HG03066 (cell line): ENCODE data around the gene ALG2.
"Not testable (repeated sequence)": the region's sequence is repeated elsewhere in the genome, so short reads cannot be mapped to it uniquely, and the experiment has no call there.

Experiments used
- ATAC-seq: cut with Tn5 transposase; IDR thresholded peaks from one replicate; pipeline ENCODE4 v1.9.1; 2021; ENCODE audit warnings: low read depth; ENCODE audit not compliant: unreplicated experiment

Gene ALG2

DNA sequence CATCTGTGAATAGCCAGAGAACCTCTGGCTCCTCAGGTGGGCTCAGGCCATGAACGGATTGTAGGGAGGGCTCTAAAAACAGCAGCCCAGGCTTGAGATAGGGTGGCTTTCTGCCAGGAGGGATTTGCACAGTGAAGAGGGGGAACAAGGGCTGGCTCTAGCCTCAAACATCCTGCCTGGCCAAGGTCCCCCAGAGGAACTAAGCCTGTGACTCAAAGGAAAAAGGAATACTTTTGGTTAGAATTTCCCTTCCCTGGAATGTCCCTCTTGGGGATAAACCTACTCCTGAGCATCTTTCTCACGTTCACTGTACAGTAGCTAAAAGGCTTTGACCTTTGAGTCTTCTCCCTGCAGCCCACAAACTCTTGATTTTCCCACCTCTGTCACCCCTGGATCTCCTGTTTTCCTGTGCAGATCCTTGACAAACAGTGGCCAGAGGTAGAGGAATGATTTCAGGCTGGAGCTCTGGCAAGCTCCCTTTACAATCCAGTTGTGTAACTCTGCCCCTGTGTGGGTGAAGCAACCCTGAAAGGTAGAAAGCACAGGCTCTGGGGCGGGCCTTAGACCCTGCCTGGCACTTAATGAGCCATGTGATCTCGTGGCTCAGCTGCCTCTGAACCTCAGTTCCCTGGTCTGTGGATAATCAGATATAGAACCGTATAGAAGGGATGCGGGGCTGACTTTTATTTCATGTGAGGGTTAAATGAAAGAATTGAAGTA lies 17.8 kb upstream of the ALG2 start:
- ATAC-seq = no peak

DNA sequence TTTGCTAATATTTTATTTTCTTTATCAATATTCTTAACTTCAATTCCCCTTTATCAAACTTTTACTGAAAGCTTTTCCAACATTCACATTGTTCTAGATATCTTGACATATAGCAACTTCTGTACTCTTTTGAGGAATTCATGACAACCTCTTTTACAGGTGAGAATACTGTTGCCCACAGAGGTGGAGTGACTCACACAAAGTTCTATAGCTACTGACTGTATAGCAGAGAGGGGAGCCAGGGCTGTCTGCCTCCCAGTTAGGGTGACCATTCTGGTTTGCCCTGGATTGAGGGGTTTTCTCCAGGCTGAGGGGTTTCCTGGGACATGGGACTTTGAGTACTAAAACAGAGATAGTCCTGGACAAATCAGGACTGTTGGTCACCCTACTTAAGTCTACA lies 16.6 kb upstream of the ALG2 start:
- ATAC-seq = no peak

DNA sequence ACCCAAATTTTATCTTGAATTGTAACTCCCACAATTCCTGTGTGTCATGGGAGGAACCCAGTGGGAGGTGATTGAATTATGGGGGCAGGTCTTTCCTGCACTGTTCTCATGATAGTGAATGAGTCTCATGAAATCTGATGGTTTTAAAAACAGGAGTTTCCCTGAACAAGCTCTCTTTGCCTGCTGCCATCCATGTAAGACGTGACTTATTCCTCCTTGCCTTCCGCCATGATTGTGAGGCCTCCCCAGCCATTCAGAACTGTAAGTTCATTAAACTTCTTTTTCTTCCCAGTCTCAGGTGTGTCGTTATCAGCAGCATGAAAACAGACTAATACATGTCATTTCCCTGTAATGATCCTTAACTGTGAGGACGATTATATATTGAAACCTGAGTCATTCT lies 16.1 kb upstream of the ALG2 start:
- ATAC-seq = not testable (repeated sequence)

DNA sequence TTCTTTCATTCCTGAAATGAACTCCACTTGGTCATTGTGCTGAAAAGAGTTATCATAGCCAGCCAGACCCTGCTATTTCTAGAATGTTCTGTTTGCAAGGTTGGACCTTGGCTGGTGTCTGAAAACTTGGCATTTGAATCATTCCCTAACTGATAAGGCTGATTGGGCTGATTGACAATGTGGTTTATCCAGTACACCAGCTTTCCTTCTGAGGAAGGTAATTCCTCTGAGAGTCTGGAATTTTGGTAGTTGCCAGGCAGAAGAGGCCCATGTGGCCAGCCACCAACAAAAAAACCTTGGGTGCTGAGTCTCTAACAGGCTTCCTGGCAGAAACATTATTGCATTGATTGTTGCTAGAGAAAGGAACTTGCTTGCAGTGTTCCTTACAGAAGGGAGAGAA lies 15.6 kb upstream of the ALG2 start:
- ATAC-seq = no peak

DNA sequence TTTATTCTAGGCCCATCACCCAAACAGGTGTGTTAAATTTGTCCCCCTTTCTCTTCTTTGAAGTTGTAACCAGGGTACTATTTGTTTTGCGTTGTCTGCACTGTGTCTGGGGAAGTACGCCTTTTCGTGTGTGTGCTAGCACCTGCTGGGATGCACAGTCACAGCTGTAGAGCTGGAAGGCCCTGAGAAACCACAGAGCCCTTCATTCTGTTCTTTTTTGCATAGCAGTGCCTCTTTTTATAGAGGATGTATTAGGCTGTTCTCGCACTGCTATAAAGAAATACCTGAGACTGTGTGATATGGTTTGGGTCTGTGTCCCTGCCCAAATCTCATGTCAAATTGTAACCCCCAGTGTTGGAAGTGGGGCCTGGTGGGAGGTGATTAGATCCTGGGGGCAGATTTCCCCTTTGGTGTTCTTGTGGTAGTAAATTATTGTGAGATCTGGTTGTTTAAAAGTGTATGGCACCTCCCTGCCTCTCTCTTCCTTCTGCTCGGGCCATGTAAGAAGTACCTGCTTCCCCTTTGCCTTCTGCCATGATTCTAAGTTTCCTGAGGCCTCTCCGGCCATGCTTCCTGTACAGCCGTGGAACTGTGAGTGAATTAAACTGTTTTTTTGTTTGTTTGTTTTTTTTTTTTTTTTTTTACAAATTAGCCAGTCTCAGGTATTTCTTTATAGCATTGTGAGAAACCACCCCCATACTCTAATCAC lies 14.3 kb upstream of the ALG2 start:
- peak; percentile 95 for ATAC-seq

DNA sequence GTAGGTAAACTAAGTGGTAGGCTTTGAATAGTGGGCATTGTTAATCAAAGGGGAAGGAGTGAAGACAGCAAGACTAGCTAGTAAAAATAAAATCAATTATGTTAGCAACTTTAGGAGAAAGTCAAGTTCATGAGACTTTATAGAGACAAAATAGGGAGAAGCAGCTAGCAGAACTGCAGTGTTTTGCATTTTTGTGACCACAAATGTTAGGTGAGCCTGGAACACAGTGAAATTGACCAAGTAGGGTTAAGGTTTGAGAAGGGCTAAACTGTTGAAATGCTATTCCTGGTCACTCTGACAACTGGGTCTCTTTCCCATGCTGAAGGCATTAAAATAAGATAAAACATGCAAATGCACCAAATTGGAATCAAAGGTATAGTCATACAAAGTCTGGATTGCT lies 13.3 kb upstream of the ALG2 start:
- ATAC-seq = no peak

DNA sequence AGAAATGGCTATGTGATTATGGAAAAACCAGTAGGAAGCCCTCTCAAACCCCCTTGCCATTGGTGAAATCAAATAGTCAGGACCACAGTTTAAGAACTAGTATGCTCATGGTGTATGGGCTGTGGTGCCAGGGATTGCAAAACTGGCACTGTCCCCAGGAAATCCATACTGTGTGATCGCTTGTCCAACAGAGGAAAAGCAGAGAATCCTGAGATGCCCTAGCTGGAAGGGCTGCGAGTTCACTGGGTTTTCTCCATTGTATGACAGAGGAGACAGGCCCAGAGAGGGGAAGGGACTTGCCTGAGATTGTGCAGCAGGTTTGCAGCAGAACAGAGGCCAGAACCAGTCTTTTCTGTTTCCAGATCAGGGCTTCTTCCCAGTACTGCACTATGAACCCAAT lies 12.9 kb upstream of the ALG2 start:
- no peak for ATAC-seq

DNA sequence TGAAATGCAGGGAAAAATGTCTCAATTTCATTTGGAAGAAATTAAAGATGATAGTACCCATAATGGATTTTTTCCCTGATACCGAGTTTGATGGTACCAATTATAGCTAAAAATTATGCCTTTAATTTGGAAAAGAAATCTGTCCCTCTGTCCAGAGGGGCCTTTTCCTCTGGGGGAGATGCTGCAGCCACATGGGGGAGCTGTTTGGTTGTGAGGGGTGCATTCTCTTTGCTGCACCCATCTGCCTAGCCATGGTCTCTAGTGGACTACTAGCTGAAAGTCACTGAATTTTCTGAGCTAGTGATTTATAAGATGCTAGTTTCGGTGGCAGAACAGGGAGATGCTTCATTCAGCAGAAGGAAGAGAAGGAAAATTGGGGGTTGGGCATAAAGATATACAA lies 10.0 kb upstream of the ALG2 start:
- ATAC-seq = no peak

DNA sequence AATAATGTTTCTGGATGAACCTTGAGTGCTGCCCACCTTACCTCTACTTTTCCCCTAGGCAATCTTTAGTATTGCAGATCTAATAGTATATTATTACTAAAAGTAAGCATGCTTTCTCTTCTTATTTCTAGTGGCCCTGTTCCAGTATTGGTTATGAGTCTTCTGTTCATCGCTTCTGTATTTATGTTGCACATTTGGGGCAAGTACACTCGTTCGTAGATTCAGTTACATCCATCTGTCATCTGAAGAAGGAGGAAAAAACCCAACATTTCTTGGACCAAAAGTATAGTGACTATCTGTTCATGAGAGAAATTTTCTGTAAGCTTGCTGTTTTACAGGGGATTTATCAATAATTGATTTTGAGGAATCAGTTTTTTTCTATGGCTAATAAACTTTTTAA lies 8.5 kb upstream of the ALG2 start:
- ATAC-seq = no peak

DNA sequence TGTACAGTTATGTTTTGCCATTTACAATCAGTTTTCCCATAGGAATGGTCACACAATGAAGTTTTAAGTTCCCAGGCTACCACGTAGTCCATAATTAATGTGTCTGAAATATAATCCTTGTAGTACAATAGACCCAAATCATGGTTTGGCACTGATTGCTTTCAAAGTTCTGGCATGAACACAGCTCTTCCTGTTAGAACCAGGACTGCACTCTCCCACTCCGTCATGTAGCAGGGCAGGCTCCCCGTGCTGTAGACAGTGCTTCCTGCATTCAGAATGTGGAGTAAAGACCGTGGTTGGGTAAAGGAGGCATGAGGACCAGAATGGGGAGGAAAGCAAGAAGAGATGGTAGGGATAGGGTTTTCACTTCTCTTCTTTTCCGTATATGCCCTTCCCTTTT lies 4.3 kb upstream of the ALG2 start:
- ATAC-seq = no peak

DNA sequence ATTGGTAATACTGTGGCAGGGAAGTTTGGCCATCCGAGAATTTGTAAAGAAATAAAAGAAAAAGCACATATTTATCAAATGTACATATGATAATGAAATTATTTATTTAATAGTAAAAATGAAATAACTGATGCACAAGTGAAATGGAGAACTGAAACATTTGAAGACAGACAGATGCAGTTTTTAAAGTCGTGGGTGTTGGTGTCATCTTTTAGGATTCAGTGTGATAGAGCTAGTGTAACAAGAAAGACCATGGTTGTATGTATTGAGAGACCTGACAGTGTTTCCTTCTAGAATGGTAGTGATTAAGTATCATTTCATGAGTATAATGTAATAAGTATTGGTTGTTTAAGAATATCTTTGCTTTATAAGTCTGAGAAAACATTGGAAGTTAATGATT lies 2.7 kb upstream of the ALG2 start:
- no peak for ATAC-seq

DNA sequence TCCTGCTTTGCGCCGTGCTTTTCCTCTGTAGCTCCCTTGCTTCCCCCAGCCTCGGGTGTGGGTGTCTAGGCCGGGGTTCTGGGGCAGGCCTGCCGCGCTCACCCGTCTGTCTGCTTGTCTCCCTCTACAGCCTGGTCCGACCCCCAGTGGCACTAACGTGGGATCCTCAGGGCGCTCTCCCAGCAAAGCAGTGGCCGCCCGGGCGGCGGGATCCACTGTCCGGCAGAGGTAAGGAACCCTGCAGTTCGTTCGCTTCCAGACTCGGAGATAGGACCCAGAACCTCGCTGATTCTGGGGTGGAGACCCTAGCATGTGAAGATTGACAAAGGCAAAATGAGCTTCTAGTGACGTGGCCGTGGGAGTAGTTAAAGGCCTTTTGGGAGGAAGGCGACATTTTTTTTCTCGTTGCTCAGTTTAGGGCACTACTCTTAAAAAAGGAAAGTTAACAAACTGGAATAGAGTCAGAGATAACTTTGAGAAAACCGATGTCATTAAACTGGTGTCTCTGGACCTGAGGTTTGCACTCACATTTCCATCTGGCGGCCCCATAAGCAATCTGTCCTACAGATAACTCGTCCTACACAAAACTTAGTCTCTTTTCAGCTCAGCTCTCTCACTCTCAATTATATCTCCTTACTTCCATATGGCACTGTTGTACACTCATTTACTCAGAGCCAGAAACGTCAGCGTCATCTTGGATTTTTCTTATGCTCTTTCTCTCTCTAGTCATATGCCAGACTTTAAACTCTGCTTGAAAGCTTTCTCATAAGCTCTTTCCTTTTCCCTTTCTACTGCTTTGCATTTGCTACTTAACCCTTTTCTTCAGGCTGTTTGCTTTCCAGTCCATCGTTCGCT lies 901 bp upstream of the ALG2 start:
- peak; percentile 24 for ATAC-seq

DNA sequence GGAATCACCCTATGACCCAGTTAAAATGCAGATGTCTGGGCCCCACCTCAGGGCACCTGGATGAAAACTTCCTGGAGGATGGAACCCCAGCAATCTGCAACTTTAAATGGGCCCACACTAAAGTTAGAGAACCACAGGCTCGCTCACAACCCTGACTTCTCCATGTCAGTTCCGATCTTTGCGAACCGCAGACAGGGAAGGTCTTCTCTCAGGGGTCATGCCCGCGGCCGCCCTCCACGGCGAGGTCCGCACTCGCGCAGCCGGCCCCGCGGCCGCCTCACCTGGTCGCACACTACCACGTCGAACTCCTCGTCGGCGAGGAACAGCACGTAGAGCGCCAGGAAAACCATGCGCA lies 499 bp downstream of the ALG2 start:
- no peak for ATAC-seq

DNA sequence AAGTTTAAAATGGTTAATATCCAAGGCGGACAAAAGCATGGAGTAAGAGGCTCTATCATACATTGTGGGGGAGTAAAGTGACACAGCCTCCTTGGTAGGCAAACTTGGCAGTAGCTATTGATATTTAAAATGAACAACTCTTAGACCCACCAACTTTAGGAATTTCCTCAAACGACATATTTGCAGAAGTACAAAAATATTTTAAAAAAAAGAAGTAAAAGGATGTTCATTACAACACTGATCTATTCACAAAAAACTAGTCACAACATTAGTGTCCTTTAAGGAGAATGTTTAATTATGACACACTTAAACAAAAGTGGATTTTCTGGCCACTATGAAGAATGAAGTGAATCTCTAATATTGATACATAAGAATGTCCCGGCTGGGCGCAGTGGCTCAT lies 1.7 kb downstream of the ALG2 start:
- no peak for ATAC-seq

DNA sequence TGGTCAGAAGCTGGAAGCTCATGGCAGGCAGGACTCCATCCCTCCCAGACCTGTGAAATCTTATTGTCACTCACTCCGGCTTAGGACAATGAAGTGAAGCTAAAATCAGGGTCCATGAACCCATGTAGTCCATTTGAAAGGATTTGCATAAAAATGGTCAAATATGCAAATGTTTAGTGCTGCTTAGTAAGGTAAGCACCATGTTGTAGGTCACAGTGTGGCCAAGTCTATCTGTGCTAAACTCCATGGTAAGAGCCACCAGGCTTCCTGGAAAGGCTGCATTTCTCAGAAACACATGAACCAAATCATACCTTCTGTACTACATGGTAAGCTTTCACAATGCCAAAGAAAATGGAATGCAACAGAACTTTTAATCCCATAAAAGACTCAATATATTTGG lies 5.7 kb downstream of the ALG2 start:
- no peak for ATAC-seq

DNA sequence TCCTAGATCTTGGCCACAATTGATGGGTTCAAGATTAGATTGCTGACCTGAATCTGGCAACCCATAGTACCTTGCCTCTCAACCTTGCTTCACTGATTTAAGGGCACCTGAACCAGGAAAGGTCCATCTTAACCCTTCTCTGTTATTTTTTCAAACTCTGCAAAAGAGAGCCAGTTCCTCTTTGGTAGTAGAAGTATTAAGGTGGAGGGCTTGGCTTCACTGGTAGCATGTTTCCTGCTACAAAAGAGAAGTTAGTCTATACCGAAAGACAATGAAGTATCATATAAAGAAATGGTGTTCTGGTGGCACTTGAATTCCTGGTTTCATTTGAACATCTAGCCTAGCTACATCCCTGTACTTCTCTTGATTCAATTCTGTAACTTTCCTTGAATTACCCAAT lies 8.5 kb downstream of the ALG2 start:
- no peak for ATAC-seq

DNA sequence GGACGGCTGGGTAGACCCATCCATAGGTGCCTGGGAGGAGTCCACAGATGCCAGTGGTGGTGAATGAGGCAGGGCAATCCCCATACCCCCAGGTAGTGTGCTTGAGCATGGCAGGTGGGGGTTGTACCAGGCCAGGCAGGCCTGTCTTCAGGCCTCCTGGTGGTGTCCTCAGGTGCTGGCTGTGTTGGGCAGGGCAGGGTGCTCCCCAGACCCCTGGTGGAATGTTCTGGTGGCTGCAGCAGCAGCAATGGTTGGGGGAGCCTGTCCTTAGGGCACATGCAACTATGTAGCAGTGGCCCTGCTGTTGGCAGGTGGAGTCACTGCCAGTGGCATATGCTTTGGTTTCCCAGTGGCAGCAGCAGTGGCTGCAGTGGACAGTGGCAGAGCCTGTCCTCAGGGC lies 10.0 kb downstream of the ALG2 start:
- no peak for ATAC-seq

DNA sequence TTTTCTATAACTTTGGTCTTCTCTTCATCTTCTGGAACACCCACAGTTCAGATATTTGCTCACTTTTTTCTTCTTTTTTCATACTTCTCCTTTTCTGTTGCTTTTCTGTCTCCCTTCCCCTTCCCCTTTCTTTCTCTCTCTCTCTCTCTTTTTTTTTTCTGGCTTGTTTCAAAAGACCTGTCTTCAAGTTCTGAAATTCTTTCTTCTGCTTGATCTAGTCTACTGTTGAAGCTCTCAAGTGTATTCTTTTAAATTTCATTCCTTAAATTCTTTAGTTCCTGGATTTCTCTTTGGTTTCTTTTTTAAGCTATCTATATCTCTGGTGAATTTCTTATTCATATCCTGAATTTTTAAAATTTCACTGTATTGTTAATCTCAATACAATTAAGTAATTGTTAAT lies 11.2 kb downstream of the ALG2 start:
- ATAC-seq = no peak

DNA sequence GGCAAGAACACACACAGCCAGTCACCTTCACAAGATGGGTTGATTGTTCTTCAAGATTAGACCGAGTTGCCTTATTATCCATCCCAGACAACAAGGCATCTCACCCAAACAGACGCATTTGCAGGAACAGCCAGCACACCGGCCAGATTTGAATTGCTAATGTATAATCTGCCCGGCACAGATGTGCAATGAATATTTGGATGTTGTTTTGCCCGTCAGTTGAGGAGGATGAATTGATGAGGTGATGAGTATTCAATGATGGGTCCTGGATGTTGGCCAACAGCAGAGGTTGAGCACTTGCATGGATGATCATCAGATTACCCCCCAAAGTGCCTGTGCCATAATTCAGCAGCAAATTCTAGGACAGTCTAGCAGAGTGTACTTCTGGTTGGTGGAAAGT lies 20.1 kb downstream of the ALG2 start:
- ATAC-seq = no peak

DNA sequence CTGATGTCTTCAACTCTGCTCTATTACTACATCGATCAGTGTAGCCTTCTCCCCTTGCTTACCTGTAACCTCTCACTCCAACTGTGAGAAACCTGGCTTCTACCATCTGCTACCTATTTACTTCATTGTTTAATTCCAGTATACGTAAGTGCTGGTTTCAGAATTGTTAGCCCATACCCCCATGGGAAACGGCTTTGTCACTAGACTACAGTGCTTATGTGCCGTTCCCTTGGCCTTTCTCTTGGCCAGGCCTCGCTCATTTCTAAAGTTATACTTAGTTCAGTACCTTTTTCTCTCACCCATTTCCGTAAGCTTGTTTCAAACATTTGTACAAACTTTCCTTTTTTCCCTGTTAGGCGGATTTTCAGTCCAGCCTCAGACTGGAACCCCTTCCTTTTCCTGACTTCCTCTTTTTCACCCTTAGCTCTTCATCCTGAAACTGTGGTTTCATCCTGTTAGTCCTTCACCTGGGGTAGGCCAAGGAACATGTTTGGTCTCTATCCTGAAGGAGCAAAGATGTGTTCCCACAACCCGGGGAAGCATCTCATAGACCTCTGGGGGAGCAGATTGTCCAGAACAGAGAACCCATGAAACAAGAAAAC lies 21.7 kb downstream of the ALG2 start:
- no peak for ATAC-seq

DNA sequence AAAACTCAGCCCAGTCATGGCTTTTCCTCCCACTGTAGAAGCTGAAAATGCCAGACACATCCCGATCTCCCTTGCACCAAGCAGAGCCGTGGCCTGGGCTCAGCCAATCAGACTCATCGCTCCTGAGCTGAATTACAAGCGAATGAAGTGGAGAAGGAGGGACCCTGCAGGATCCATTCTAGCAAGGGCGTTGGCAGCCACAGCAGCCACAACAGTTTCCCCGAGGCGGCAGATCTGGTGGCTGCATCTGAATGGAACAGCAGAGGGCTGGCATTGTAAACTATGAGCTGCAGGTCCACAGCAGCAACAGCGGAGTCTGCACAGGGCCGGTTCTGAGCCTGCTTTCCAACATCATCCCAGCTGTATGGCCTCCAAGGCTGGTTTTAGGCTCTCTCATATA lies 23.8 kb downstream of the ALG2 start:
- ATAC-seq = no peak
